CD4-positive, alpha-beta T cell (primary cell): ENCODE data around the gene MBNL2. TPM values are rescaled to one million over a fixed set of nuclear protein-coding genes. Genes with fewer than 3 reads are reported as not detected.

ENCODE experiments used
- ATAC-seq: fragments of 200-7000 bp; cut with Tn5 transposase; one replicate; pipeline ENCODE4 v1.10.0; 2022; ENCODE audit warnings: mild to moderate bottlenecking; ENCODE audit not compliant: poor library complexity
- CTCF ChIA-PET: fragments of 350-600 bp; sonication (Branson Sonifier 250); formaldehyde crosslinking; loops from one replicate; lab custom pipeline; 2021; ENCODE audit warnings: antibody characterized with exemption, inconsistent platforms; lab: Charles Lee
- POLR2A ChIA-PET: fragments of 350-600 bp; sonication (Branson Sonifier 250); formaldehyde crosslinking; loops from one replicate; lab custom pipeline; 2021; ENCODE audit warnings: antibody characterized with exemption, inconsistent platforms; lab: Charles Lee
- DNase-seq, 14 experiments: peaks; one replicate each; pipeline ENCODE4 v3.0.0-alpha.2; 2013 to 2020; ENCODE audit warnings: mixed read lengths in 2 of 14
- H3K27ac ChIP-seq, 2 donors: one replicate each; pipeline versions ENCODE4 v1.5.1 to v1.7.0; 2013; ENCODE audit warnings: low read length in 2 of 2, low read depth in 1 of 2, mild to moderate bottlenecking in 1 of 2
- H3K27me3 ChIP-seq, 2 experiments: 1 replicate in 1 of 2; 2 replicates in 1 of 2; pipeline versions ENCODE4 v1.6.1 to v1.7.0; 2013; ENCODE audit warnings: low read length in 2 of 2, control low read depth in 1 of 2, mild to moderate bottlenecking in 1 of 2, moderate library complexity in 1 of 2; ENCODE audit not compliant: insufficient read depth in 2 of 2, control insufficient read depth in 1 of 2
- H3K36me3 ChIP-seq: one replicate; pipeline ENCODE4 v1.6.1; 2013; ENCODE audit warnings: low read length, control low read depth; ENCODE audit not compliant: insufficient read depth
- H3K4me1 ChIP-seq: one replicate; pipeline ENCODE4 v1.6.1; 2013; ENCODE audit warnings: low read length, control low read depth; ENCODE audit not compliant: insufficient read depth
- H3K4me3 ChIP-seq: one replicate; pipeline ENCODE4 v1.5.1; 2013; ENCODE audit warnings: mild to moderate bottlenecking, low read length, moderate library complexity
- H3K9me3 ChIP-seq, 2 experiments: 1 replicate in 1 of 2; 2 replicates in 1 of 2; pipeline versions ENCODE4 v1.6.1 to v1.7.0; 2013; ENCODE audit warnings: low read length in 2 of 2, mild to moderate bottlenecking in 2 of 2, control low read depth in 1 of 2, moderate library complexity in 1 of 2; ENCODE audit not compliant: control insufficient read depth in 1 of 2, insufficient read depth in 1 of 2
- H3K27ac Mint-ChIP-seq: one replicate; pipeline ENCODE4 v1.8.0; 2020; ENCODE audit warnings: mixed read lengths
- H3K27me3 Mint-ChIP-seq: one replicate; pipeline ENCODE4 v1.8.0; 2021; ENCODE audit warnings: mixed read lengths
- H3K36me3 Mint-ChIP-seq: one replicate; pipeline ENCODE4 v1.8.0; 2021; ENCODE audit warnings: low read depth, mixed read lengths
- H3K4me1 Mint-ChIP-seq: one replicate; pipeline ENCODE4 v1.8.0; 2021; ENCODE audit warnings: low read depth, mixed read lengths
- H3K4me3 Mint-ChIP-seq: one replicate; pipeline ENCODE4 v1.8.0; 2020; ENCODE audit warnings: mild to moderate bottlenecking, mixed read lengths
- H3K9me3 Mint-ChIP-seq: one replicate; pipeline ENCODE4 v1.8.0; 2020; ENCODE audit warnings: mixed read lengths
- CTCF ChIP-seq: fragments of 200-600 bp; IDR thresholded peaks from one replicate; pipeline ENCODE4 v1.8.0; 2022; ENCODE audit warnings: antibody characterized with exemption, mild to moderate bottlenecking
- intact Hi-C, 2 experiments: fragments of 100-400 bp; cut with DNase I in 1 of 2; cut with micrococcal nuclease in 1 of 2; formaldehyde crosslinking; loops; one replicate each; pipeline versions ENCODE4 v1.15.1 to v1.9.0; 2023 to 2025; cut with DNase I, micrococcal nuclease
- total RNA-seq, 174 experiments: library from RNA in 2 of 174; stranded (reverse) in 2 of 174; gene quantifications; one replicate each; pipeline ENCODE4 v1.2.3 and lab custom pipeline; 2021 to 2026

Gene MBNL2
- total RNA-seq, 2 experiments from 2014 or later, result 35.9 to 36.0 TPM

GRCh38 chr13:97385854-97386253 is 163.7 kb downstream of the MBNL2 start:
- H3K4me1 Mint-ChIP-seq, result peaks cover 31% of the 10 kb centered on the region
- POLR2A ChIA-PET, result no interaction called here

GRCh38 chr13:97386801-97387484 is 164.8 kb downstream of the MBNL2 start:
- intact Hi-C loops, result no loop called here
- Mint-ChIP-seq H3K27me3 (no peaks in the 10 kb centered on the region), H3K36me3 (peaks cover 49% of the 10 kb centered on the region), H3K4me1 (peaks cover 31% of the 10 kb centered on the region), H3K27ac (no peak overlapping the region), H3K4me3 (no peak overlapping the region), H3K9me3 (no peaks in the 10 kb centered on the region)
- Histone ChIP-seq H3K4me1 (peaks cover 10% of the 10 kb centered on the region), H3K27me3 (no peaks in the 10 kb centered on the region), H3K4me3 (no peak overlapping the region), H3K36me3 (peaks cover 2% of the 10 kb centered on the region), H3K27ac (no peak overlapping the region), H3K9me3 (no peaks in the 10 kb centered on the region)
- ATAC-seq, result no peak
- peak in 2 of 14 experiments; percentile 14 to 37 for DNase-seq
- CTCF ChIA-PET, result no interaction called here
- TF ChIP-seq CTCF, result no peak
- POLR2A ChIA-PET, result interaction anchor here (1.0 kb wide), 1 partner anchor 46 kb away, joined by 4 read pairs; no protein-coding TSS in a partner anchor

More at GRCh38 chr13:97385854-97386253, 163.7 kb downstream of the MBNL2 start:
- TF ChIP-seq CTCF, result no peak
- Mint-ChIP-seq H3K27me3 (no peaks in the 10 kb centered on the region), H3K36me3 (peaks cover 46% of the 10 kb centered on the region), H3K27ac (no peak overlapping the region), H3K9me3 (no peaks in the 10 kb centered on the region), H3K4me3 (no peak overlapping the region)
- Histone ChIP-seq H3K4me1 (peaks cover 10% of the 10 kb centered on the region), H3K27me3 (no peaks in the 10 kb centered on the region), H3K9me3 (no peaks in the 10 kb centered on the region), H3K27ac (no peak overlapping the region), H3K36me3 (peaks cover under 1% of the 10 kb centered on the region), H3K4me3 (no peak overlapping the region)
- CTCF ChIA-PET, result no interaction called here
- ATAC-seq (no peak), DNase-seq (no peak)
- intact Hi-C loops, result no loop called here

GRCh38 chr13:97387485-97387839 is 165.3 kb downstream of the MBNL2 start:
- no peaks in the 10 kb centered on the region for H3K9me3 Mint-ChIP-seq
- TF ChIP-seq CTCF, result no peak
- H3K27ac ChIP-seq, result no peak overlapping the region
- no peak overlapping the region for H3K4me3 ChIP-seq
- H3K27me3 Mint-ChIP-seq, result no peaks in the 10 kb centered on the region
- H3K9me3 ChIP-seq, result no peaks in the 10 kb centered on the region
- H3K4me1 ChIP-seq, result peaks cover 10% of the 10 kb centered on the region
- H3K36me3 ChIP-seq, result peaks cover 2% of the 10 kb centered on the region
- POLR2A ChIA-PET, result interaction anchor here (1.0 kb wide), 1 partner anchor 46 kb away, joined by 4 read pairs; no protein-coding TSS in a partner anchor
- H3K36me3 Mint-ChIP-seq, result peaks cover 44% of the 10 kb centered on the region
- DNase-seq (no peak), ATAC-seq (no peak)
- H3K27me3 ChIP-seq, result no peaks in the 10 kb centered on the region
- CTCF ChIA-PET, result no interaction called here
- H3K4me1 Mint-ChIP-seq, result peaks cover 31% of the 10 kb centered on the region
- intact Hi-C loops, result no loop called here
- H3K4me3 Mint-ChIP-seq, result no peak overlapping the region
- no peak overlapping the region for H3K27ac Mint-ChIP-seq
